AG04450 (cell line): ENCODE data around the gene GNAL. TPM values are rescaled to one million over a fixed set of nuclear protein-coding genes. Genes with fewer than 3 reads are reported as not detected.
"Not testable (repeated sequence)": the region's sequence is repeated elsewhere in the genome, so short reads cannot be mapped to it uniquely, and the experiment has no call there.

ENCODE experiments used
- CTCF ChIA-PET: fragments of 300-600, 350-600 bp; formaldehyde crosslinking; extraction: SDS; loops from one replicate; lab custom pipeline; 2022; ENCODE audit warnings: antibody characterized with exemption, inconsistent platforms; lab: Charles Lee
- POLR2A ChIA-PET: fragments of 350-600 bp; formaldehyde crosslinking; extraction: SDS; loops from one replicate; lab custom pipeline; 2021; ENCODE audit warnings: antibody characterized with exemption, inconsistent platforms; lab: Yijun Ruan, JAX
- DNase-seq: peaks from one replicate; pipeline ENCODE4 v3.0.0-alpha.2; 2011; ENCODE audit warnings: low read depth, low spot score
- H3K27ac ChIP-seq: one replicate; pipeline ENCODE4 v1.5.1; 2012; ENCODE audit warnings: low read depth, low read length, control low read depth
- H3K27me3 ChIP-seq: one replicate; pipeline ENCODE4 v1.6.0; 2012; ENCODE audit warnings: low read length; ENCODE audit not compliant: control insufficient read depth, insufficient read depth
- H3K4me3 ChIP-seq: 2 replicates; pipeline ENCODE4 v1.5.1; 2011; ENCODE audit warnings: mild to moderate bottlenecking, low read depth, low read length, control low read depth
- H3K9me3 ChIP-seq: 2 replicates; pipeline ENCODE4 v1.5.1; 2012; ENCODE audit warnings: low read length; ENCODE audit not compliant: control insufficient read depth, insufficient read depth
- polyA plus RNA-seq: library from polyadenylated mRNA; depleted of rRNA; stranded (reverse); fragments of >200 nt; gene quantifications from 2 replicates; pipeline ENCODE4 v1.2.3, GENCODE V29; 2011
- TF ChIP-seq, protein P1 (sequence below): IDR thresholded peaks from 2 replicates; pipeline ENCODE4 v1.5.1; 2011; ENCODE audit warnings: low read depth, low read length, control low read depth, inconsistent platforms

Gene GNAL
- polyA plus RNA-seq, 1 experiment, result 0.51 TPM

DNA sequence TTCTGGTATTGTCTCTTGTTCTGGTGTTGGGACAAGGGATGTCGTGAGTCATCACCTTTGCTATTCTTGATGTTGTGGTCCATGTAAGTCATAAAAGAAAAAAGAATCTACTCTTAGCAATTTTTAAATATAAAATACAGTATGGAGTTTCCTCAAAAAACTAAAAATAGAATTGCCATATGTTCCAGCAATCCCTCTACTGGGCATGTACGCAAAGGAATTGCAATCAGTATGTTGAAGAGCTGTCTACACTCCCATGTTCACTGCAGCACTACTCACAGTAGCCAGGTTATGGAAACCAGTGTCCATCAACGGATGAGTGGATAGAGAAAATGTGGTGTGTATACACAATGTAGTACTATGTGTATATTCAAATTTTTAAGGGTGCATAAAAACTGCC is 10.9 kb upstream of the GNAL start:
- no peak overlapping the region for H3K27ac ChIP-seq
- DNase-seq, result no peak
- ChIA-PET CTCF (no interaction called here), POLR2A (no interaction called here)
- no peaks in the 10 kb centered on the region for H3K9me3 ChIP-seq
- H3K4me3 ChIP-seq, result no peak overlapping the region
- TF ChIP-seq, protein P1, sequence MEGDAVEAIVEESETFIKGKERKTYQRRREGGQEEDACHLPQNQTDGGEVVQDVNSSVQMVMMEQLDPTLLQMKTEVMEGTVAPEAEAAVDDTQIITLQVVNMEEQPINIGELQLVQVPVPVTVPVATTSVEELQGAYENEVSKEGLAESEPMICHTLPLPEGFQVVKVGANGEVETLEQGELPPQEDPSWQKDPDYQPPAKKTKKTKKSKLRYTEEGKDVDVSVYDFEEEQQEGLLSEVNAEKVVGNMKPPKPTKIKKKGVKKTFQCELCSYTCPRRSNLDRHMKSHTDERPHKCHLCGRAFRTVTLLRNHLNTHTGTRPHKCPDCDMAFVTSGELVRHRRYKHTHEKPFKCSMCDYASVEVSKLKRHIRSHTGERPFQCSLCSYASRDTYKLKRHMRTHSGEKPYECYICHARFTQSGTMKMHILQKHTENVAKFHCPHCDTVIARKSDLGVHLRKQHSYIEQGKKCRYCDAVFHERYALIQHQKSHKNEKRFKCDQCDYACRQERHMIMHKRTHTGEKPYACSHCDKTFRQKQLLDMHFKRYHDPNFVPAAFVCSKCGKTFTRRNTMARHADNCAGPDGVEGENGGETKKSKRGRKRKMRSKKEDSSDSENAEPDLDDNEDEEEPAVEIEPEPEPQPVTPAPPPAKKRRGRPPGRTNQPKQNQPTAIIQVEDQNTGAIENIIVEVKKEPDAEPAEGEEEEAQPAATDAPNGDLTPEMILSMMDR, result no peak
- H3K27me3 ChIP-seq, result peaks cover 4% of the 10 kb centered on the region

DNA sequence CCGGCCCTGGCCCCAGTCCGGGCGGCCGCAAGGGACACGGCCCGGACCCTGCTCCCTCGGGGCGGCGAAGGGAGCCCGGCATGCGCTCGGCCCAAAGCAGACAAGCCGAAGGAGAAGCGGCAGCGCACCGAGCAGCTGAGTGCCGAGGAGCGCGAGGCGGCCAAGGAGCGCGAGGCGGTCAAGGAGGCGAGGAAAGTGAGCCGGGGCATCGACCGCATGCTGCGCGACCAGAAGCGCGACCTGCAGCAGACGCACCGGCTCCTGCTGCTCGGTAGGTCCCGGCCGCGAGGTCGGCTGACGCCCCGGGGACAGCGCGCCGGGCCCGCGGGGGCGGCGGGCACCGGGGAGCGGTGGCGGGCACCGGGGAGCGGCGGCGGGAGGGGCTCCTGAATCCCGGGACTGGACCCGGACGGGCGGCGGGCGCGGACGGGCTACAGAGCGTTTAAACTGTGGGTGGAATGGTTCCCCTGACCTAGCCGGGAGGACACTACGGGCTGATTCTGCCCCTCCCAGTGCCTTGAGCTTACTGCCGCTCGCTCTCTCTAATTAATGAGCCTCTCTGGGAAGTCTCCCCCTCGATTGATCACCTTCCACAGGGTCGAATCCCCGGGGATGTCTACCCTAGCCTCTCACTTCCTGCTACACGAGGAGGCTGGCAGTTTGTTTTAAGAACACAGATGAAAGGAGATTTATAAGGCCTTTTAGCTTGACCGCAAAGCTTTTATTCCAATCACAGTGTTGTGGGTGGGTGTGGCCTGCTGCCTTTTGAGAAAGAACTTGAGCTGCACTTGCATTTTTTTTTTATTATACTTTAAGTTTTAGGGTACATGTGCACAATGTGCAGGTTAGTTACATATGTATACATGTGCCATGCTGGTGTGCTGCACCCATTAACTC is 853 bp downstream of the GNAL start:
- DNase-seq, result no peak
- H3K4me3 ChIP-seq, result peak overlapping the region; percentile 58
- TF ChIP-seq, protein P1, result no peak
- no peak overlapping the region for H3K27ac ChIP-seq
- ChIA-PET CTCF (interaction anchor here (2.0 kb wide), 1 partner anchor 35 kb away, joined by 8 read pairs; no protein-coding TSS in a partner anchor), POLR2A (no interaction called here)
- peaks cover 10% of the 10 kb centered on the region for H3K27me3 ChIP-seq
- H3K9me3 ChIP-seq, result no peaks in the 10 kb centered on the region

DNA sequence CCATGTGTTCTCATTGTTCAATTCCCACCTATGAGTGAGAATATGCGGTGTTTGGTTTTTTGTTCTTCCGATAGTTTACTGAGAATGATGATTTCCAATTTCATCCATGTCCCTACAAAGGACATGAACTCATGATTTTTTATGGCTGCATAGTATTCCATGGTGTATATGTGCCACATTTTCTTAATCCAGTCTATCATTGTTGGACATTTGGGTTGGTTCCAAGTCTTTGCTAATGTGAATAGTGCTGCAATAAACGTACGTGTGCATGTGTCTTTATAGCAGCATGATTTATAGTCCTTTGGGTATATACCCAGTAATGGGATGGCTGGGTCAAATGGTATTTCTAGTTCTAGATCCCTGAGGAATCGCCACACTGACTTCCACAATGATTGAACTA is 1.6 kb downstream of the GNAL start:
- H3K27ac ChIP-seq, H3K9me3 ChIP-seq, H3K4me3 ChIP-seq, POLR2A ChIA-PET, H3K27me3 ChIP-seq, DNase-seq: not testable (repeated sequence)
- CTCF ChIA-PET, result interaction anchor here (2.0 kb wide), 1 partner anchor 36 kb away, joined by 8 read pairs; no protein-coding TSS in a partner anchor

DNA sequence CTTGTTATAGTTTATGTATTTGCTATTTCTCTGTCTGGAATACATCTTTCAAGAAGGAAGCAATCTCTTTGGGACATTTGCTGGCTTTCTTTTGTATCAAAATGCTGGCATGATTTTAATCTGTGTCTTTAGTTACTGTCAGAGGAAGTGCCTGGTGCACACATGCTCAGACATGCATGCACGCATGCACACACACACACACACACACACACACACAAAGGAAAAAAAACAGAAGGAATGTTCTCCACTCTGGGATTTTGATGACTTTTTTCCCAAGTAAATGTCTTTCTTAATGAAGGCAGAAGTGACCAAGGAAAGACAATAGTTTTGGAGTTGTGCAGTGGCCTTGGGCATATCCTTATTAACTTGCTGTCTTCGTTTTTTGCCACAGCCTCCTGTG is 6.7 kb downstream of the GNAL start:
- no peak for DNase-seq
- ChIA-PET POLR2A (no interaction called here), CTCF (no interaction called here)
- Histone ChIP-seq H3K4me3 (no peak overlapping the region), H3K27ac (no peak overlapping the region), H3K9me3 (no peaks in the 10 kb centered on the region), H3K27me3 (no peaks in the 10 kb centered on the region)
- TF ChIP-seq, protein P1, result no peak

DNA sequence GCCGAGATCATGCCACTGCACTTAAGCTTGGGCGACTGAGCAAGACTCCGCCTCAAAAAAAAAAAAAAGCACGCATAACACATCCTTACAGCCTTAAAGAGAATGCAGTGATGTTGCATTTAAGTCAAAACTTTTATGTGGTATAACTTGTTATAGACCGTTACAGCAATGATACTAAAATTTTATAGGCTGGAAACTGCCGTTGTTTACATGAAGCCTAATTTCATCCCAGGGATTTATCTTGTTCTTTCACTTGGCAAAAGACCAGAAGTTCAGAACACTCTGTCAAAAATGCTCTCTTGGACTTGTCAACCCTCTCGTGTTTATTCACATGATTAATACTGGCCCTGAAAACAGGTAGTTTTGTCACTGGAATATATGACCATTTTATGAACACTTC is 7.4 kb downstream of the GNAL start:
- no peak for DNase-seq
- Histone ChIP-seq H3K9me3 (no peaks in the 10 kb centered on the region), H3K4me3 (no peak overlapping the region), H3K27ac (no peak overlapping the region), H3K27me3 (no peaks in the 10 kb centered on the region)
- POLR2A ChIA-PET, result no interaction called here
- CTCF ChIA-PET, result no interaction called here
- TF ChIP-seq, protein P1, result no peak
